LNCaP clone FGC (cell line): Measurements from ENCODE around the gene GPR17.
A peak's percentile ranks its signal among the peaks of the same experiment; 100 is the strongest.

Experiments used
- DNase-seq: peaks from one replicate; pipeline ENCODE4 v3.0.0-alpha.2; 2011; ENCODE audit warnings: low read depth
- H3K4me3 ChIP-seq: 2 replicates; pipeline ENCODE4 v1.5.1; 2011; ENCODE audit warnings: mild to moderate bottlenecking, low read depth, low read length, control low read depth
- CTCF ChIP-seq: IDR thresholded peaks from 2 replicates; pipeline ENCODE4 v1.5.1; 2012; ENCODE audit warnings: mild to moderate bottlenecking; ENCODE audit not compliant: control insufficient read depth, insufficient read depth; ENCODE audit errors: extremely low read depth

GPR17 gene

GRCh38 chr2:127674241-127675209 lies 28.6 kb downstream of the GPR17 start:
- no peak for TF ChIP-seq CTCF
- no peak for DNase-seq

GRCh38 chr2:127675331-127676261 lies 29.6 kb downstream of the GPR17 start, which contains the start of gene LIMS2:
Gene LIMS2 (minus strand): TSS chr2:127675530. CDS start chr2:127675024, 506 bp downstream.
- peak within 1 kb of the TSS; percentile 25 for H3K4me3 ChIP-seq
- DNase-seq = no peak
- peak; percentile 19; the same call in 1 of the 2 replicates for TF ChIP-seq CTCF

More at GRCh38 chr2:127674241-127675209, 28.6 kb downstream of the GPR17 start:
- H3K4me3 ChIP-seq = no peak overlapping the region

GRCh38 chr2:127676906-127677305 lies 31.0 kb downstream of the GPR17 start:
- no peak for DNase-seq
- no peak overlapping the region for H3K4me3 ChIP-seq
- no peak for TF ChIP-seq CTCF

- TF ChIP-seq CTCF = no peak
- no peak overlapping the region for H3K4me3 ChIP-seq
- no peak for DNase-seq
Measured at GRCh38 chr2:127678531-127678930, 32.6 kb downstream of the GPR17 start.

- no peak for TF ChIP-seq CTCF
- no peak overlapping the region for H3K4me3 ChIP-seq
- no peak for DNase-seq
Measured at GRCh38 chr2:127678991-127679390, 33.0 kb downstream of the GPR17 start.

- no peak for TF ChIP-seq CTCF
- H3K4me3 ChIP-seq = no peak overlapping the region
- no peak for DNase-seq
Measured at GRCh38 chr2:127679680-127680361, 33.9 kb downstream of the GPR17 start.
